ENCODE data around the gene FAM135A. TPM values are rescaled to one million over a fixed set of nuclear protein-coding genes. Genes with fewer than 3 reads are reported as not detected.

FAM135A gene
- total RNA-seq, 4 donors from 2014 or later = 51.2 to 93.6 (median 82.5) TPM

GRCh38 chr6:70524721-70525286 is 111.5 kb downstream of the FAM135A start:
- Histone ChIP-seq H3K4me1 (no peaks in the 10 kb centered on the region), H3K27ac (no peak overlapping the region), H3K36me3 (peaks cover 0 to 42% (median 0%) of the 10 kb centered on the region in 3 donors), H3K27me3 (no peaks in the 10 kb centered on the region), H3K9me3 (no peaks in the 10 kb centered on the region), H3K4me3 (no peak overlapping the region)
- no peak for TF ChIP-seq POLR2A (IDR thresholded peaks at IDR 0.05)
- TF ChIP-seq, protein P1, sequence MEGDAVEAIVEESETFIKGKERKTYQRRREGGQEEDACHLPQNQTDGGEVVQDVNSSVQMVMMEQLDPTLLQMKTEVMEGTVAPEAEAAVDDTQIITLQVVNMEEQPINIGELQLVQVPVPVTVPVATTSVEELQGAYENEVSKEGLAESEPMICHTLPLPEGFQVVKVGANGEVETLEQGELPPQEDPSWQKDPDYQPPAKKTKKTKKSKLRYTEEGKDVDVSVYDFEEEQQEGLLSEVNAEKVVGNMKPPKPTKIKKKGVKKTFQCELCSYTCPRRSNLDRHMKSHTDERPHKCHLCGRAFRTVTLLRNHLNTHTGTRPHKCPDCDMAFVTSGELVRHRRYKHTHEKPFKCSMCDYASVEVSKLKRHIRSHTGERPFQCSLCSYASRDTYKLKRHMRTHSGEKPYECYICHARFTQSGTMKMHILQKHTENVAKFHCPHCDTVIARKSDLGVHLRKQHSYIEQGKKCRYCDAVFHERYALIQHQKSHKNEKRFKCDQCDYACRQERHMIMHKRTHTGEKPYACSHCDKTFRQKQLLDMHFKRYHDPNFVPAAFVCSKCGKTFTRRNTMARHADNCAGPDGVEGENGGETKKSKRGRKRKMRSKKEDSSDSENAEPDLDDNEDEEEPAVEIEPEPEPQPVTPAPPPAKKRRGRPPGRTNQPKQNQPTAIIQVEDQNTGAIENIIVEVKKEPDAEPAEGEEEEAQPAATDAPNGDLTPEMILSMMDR (IDR thresholded peaks at IDR 0.05) = no peak
- no peak for DNase-seq

DNA sequence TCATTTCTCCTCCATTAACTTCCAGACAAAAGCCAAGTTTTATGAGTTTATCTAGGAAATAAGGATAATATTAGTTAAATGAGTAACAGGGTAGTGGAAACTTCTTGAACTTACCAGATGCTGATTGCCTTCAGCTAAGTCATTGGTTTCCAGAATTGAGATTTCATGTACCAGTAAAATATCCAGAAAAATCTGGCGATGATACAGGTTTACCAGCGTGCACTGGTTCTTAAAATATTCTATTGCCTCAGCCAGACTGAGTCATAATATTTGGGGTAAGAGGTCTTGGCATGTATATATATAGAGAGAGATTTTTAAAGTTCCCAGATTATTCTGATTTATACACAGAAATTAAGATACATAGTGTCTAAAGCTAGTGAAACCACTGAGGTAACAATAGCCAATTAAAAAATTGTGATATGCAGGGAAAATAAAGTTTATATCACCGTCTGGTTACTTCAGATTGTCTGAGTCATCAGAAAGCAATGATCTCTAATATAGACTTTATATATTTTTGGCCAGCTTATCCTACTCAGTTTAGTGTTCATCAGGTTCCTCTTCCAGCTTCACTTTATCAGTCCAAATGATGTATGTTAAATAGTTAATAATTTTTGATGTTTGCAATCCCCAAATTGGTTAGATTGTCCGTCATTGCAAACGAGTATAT is 113.9 kb downstream of the FAM135A start:
- no peaks in the 10 kb centered on the region for H3K4me1 ChIP-seq

GRCh38 chr6:70530023-70530422 is 116.7 kb downstream of the FAM135A start:
- Histone ChIP-seq H3K36me3 (peaks cover 0 to 59% (median 0%) of the 10 kb centered on the region in 3 donors), H3K4me1 (no peaks in the 10 kb centered on the region), H3K27ac (no peak overlapping the region), H3K27me3 (no peaks in the 10 kb centered on the region), H3K4me3 (no peak overlapping the region), H3K9me3 (no peaks in the 10 kb centered on the region)
- no peak for TF ChIP-seq POLR2A (IDR thresholded peaks at IDR 0.05)
- TF ChIP-seq, protein P1 (IDR thresholded peaks at IDR 0.05) = no peak
- no peak for DNase-seq

More for the DNA sequence above, 113.9 kb downstream of the FAM135A start:
- no peaks in the 10 kb centered on the region for H3K27me3 ChIP-seq
- no peaks in the 10 kb centered on the region for H3K9me3 ChIP-seq
- H3K36me3 ChIP-seq = peaks cover 0 to 60% (median 0%) of the 10 kb centered on the region in 3 donors
- H3K27ac ChIP-seq = no peak overlapping the region
- no peak for DNase-seq
- no peak overlapping the region for H3K4me3 ChIP-seq
- TF ChIP-seq POLR2A (IDR thresholded peaks at IDR 0.05) = no peak
- TF ChIP-seq, protein P1 (IDR thresholded peaks at IDR 0.05) = no peak

DNA sequence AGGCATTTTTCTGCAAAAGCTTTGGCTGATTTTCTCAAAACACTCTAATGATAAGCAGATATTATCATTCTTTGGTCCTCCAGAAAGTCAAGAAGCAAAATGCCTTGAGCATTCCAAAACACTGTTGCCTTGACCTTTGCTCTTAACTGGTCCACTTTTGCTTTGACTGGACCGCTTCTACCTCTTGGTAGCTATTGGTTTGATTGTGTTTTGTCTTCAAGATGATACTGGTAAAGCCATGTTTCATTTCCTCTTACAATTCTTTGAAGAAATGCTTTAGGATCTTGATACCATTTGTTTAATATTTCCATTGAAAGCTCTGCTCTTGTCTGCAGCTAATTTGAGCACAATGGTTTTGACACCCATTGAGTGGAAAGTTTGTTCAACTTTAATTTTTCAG is 117.8 kb downstream of the FAM135A start:
- no peak for TF ChIP-seq POLR2A (IDR thresholded peaks at IDR 0.05)
- TF ChIP-seq, protein P1 (IDR thresholded peaks at IDR 0.05) = no peak

DNA sequence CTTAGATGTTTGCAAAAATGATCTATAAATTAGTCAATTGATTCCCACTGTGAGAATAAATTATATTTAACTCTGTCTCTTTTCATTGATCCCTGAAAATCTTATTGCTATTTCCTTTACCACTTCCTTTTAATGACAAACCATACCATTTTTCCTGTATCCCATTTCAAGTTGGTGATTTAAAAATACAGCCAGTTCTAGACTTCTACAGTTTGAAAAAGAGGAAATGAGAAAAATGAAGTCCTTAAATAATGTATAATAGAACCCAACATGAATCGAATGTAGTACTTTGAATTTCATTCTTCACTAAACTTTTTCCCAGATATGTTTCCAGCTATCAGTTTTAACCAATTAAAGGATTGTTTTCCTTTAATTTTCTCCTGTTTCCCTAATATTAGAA is 124.0 kb downstream of the FAM135A start:
- Histone ChIP-seq H3K4me1 (no peaks in the 10 kb centered on the region), H3K4me3 (no peak overlapping the region), H3K9me3 (no peaks in the 10 kb centered on the region), H3K27ac (no peak overlapping the region), H3K36me3 (peaks cover 0 to 45% (median 0%) of the 10 kb centered on the region in 3 donors), H3K27me3 (no peaks in the 10 kb centered on the region)
- TF ChIP-seq POLR2A (IDR thresholded peaks at IDR 0.05) = no peak
- TF ChIP-seq, protein P1 (IDR thresholded peaks at IDR 0.05) = no peak
- DNase-seq = no peak

More for the DNA sequence above, 117.8 kb downstream of the FAM135A start:
- DNase-seq = no peak
- peaks cover 0 to 59% (median 0%) of the 10 kb centered on the region in 3 donors for H3K36me3 ChIP-seq
- no peak overlapping the region for H3K27ac ChIP-seq
- no peaks in the 10 kb centered on the region for H3K27me3 ChIP-seq
- no peaks in the 10 kb centered on the region for H3K4me1 ChIP-seq
- no peaks in the 10 kb centered on the region for H3K9me3 ChIP-seq
- no peak overlapping the region for H3K4me3 ChIP-seq

Data from Peyer's patch (tissue), 4 donors.